SK-N-SH (cell line): ENCODE data around the gene PLD1. TPM values are rescaled to one million over a fixed set of nuclear protein-coding genes. Genes with fewer than 3 reads are reported as not detected.

Experiments used
- CTCF ChIA-PET: fragments of 300-600, 350-600 bp; formaldehyde crosslinking; extraction: SDS; loops from one replicate; lab custom pipeline; 2021; lab: Yijun Ruan, JAX
- POLR2A ChIA-PET: fragments of 350-600 bp; sonication (Branson Sonifier 250); formaldehyde crosslinking; extraction: SDS; loops from one replicate; lab custom pipeline; 2020; ENCODE audit warnings: antibody characterized with exemption, inconsistent platforms; lab: Yijun Ruan, JAX
- DNase-seq: peaks from one replicate; pipeline ENCODE4 v3.0.0; 2012
- H2AFZ ChIP-seq: fragments of 200-600 bp; sonication (generic); 2 replicates; pipeline ENCODE4 v1.8.1; 2016; ENCODE audit warnings: antibody characterized with exemption, mild to moderate bottlenecking, low read depth
- H3F3A ChIP-seq: fragments of 200-600 bp; sonication (generic); replicated peaks from 2 replicates; pipeline ENCODE3; 2016; ENCODE audit warnings: antibody characterized with exemption, mild to moderate bottlenecking; ENCODE audit not compliant: insufficient read depth
- H3K27ac ChIP-seq, 2 experiments: fragments of 200-500 bp in 1 of 2; fragments of 200-600 bp in 1 of 2; sonication (Bioruptor generic) in 1 of 2; sonication (generic), shearing (Covaris generic) in 1 of 2; 2 replicates each; pipeline versions ENCODE4 v1.5.1 to v1.6.1; 2014 to 2016; ENCODE audit warnings: low read depth in 2 of 2, inconsistent platforms in 1 of 2, low read length in 1 of 2, mild to moderate bottlenecking in 1 of 2, mixed read lengths in 1 of 2
- H3K27me3 ChIP-seq: fragments of 200-600 bp; sonication (generic), shearing (Covaris generic); 2 replicates; pipeline ENCODE4 v1.6.1; 2016; ENCODE audit warnings: mixed run types; ENCODE audit not compliant: insufficient read depth
- H3K36me3 ChIP-seq, 2 experiments: fragments of 200-500 bp in 1 of 2; fragments of 200-600 bp in 1 of 2; sonication (Bioruptor generic) in 1 of 2; sonication (generic) in 1 of 2; replicated peaks in 1 of 2; 2 replicates each; pipeline versions ENCODE3 to v1.5.1; 2014 to 2016; ENCODE audit warnings: low read length in 1 of 2, mild to moderate bottlenecking in 1 of 2; ENCODE audit not compliant: insufficient read depth in 2 of 2, control insufficient read depth in 1 of 2
- H3K4me1 ChIP-seq, 2 experiments: fragments of 200-500 bp in 1 of 2; fragments of 200-600 bp in 1 of 2; sonication (Bioruptor generic) in 1 of 2; sonication (generic), shearing (Covaris generic) in 1 of 2; 2 replicates each; pipeline versions ENCODE4 v1.5.1 to v1.6.1; 2014 to 2016; ENCODE audit warnings: low read depth in 1 of 2, low read length in 1 of 2, mixed run types in 1 of 2; ENCODE audit not compliant: insufficient read depth in 2 of 2, control insufficient read depth in 1 of 2
- H3K4me2 ChIP-seq: fragments of 200-600 bp; sonication (generic), shearing (Covaris generic); 2 replicates; pipeline ENCODE4 v1.6.1; 2017; ENCODE audit warnings: mixed run types
- H3K4me3 ChIP-seq, 2 experiments: fragments of 200-500 bp in 1 of 2; fragments of 200-600 bp in 1 of 2; sonication (Bioruptor generic) in 1 of 2; sonication (generic), shearing (Covaris generic) in 1 of 2; 2 replicates each; pipeline versions ENCODE4 v1.5.1 to v1.8.1; 2014 to 2016; ENCODE audit warnings: low read depth in 2 of 2, inconsistent platforms in 1 of 2, low read length in 1 of 2, mild to moderate bottlenecking in 1 of 2, mixed read lengths in 1 of 2, moderate library complexity in 1 of 2
- H3K79me2 ChIP-seq: fragments of 200-600 bp; sonication (generic); 2 replicates; pipeline ENCODE4 v1.8.1; 2017; ENCODE audit warnings: mild to moderate bottlenecking; ENCODE audit not compliant: insufficient read depth
- H3K9ac ChIP-seq: fragments of 200-600 bp; sonication (generic); 2 replicates; pipeline ENCODE4 v1.6.1; 2017; ENCODE audit warnings: mixed run types
- H3K9me2 ChIP-seq: fragments of 200-600 bp; sonication (generic); 2 replicates; pipeline ENCODE4 v1.6.1; 2017; ENCODE audit warnings: mixed run types
- H3K9me3 ChIP-seq: fragments of 200-600 bp; sonication (generic); 2 replicates; pipeline ENCODE4 v1.6.1; 2017; ENCODE audit warnings: mixed run types, mild to moderate bottlenecking, moderate library complexity
- H4K20me1 ChIP-seq: fragments of 200-600 bp; sonication (generic); 2 replicates; pipeline ENCODE4 v1.6.1; 2017; ENCODE audit warnings: mild to moderate bottlenecking, mixed run types; ENCODE audit not compliant: insufficient read depth
- CTCF ChIP-seq: fragments of 200-600 bp; sonication (generic); IDR thresholded peaks from 2 replicates; pipeline ENCODE4 v1.6.1; 2017; ENCODE audit warnings: antibody characterized with exemption, mild to moderate bottlenecking, moderate library complexity
- EP300 ChIP-seq, 2 experiments: IDR thresholded peaks; 2 replicates each; pipeline versions ENCODE4 v1.4.0 to v1.6.1; 2012; ENCODE audit warnings: borderline replicate concordance in 1 of 2, low read depth in 1 of 2, low read length in 1 of 2
- EZH2phosphoT487 ChIP-seq: fragments of 200-600 bp; sonication (generic); IDR thresholded peaks from 2 replicates; pipeline ENCODE4 v1.6.1; 2017; ENCODE audit warnings: low read depth, mixed run types, mild to moderate bottlenecking, antibody characterized with exemption, moderate library complexity, borderline replicate concordance
- FOSL2 ChIP-seq: IDR thresholded peaks from 2 replicates; pipeline ENCODE4 v1.4.0; 2012; ENCODE audit warnings: low read depth, mild to moderate bottlenecking, moderate library complexity, borderline replicate concordance
- GATA2 ChIP-seq: sonication (generic); formaldehyde crosslinking; IDR thresholded peaks from 2 replicates; pipeline ENCODE4 v1.5.0; 2020; ENCODE audit warnings: mild to moderate bottlenecking, missing genetic modification reagents
- JUND ChIP-seq: IDR thresholded peaks from 2 replicates; pipeline ENCODE4 v1.4.0; 2012
- MAX ChIP-seq: IDR thresholded peaks from 2 replicates; pipeline ENCODE4 v1.4.0; 2012; ENCODE audit warnings: low read depth
- MEF2A ChIP-seq: IDR thresholded peaks from 2 replicates; pipeline ENCODE4 v1.4.0; 2012; ENCODE audit warnings: low read depth, borderline replicate concordance
- MXI1 ChIP-seq: IDR thresholded peaks from 2 replicates; pipeline ENCODE4 v1.6.1; 2012; ENCODE audit warnings: mild to moderate bottlenecking, low read depth, low read length, improper control_type of control experiment
- NFIC ChIP-seq: IDR thresholded peaks from 2 replicates; pipeline ENCODE4 v1.4.0; 2012; ENCODE audit warnings: borderline replicate concordance
- PBX3 ChIP-seq: IDR thresholded peaks from 2 replicates; pipeline ENCODE4; 2012
- REST ChIP-seq: IDR thresholded peaks from 2 replicates; pipeline ENCODE4 v1.6.1; 2012; ENCODE audit warnings: mild to moderate bottlenecking, low read depth, low read length, moderate library complexity
- RFX5 ChIP-seq: IDR thresholded peaks from 2 replicates; pipeline ENCODE4 v1.6.1; 2012; ENCODE audit warnings: mild to moderate bottlenecking, improper control_type of control experiment, low read length
- SIN3A ChIP-seq: IDR thresholded peaks from 2 replicates; pipeline ENCODE4 v1.6.1; 2012; ENCODE audit warnings: low read depth, mild to moderate bottlenecking, low read length, moderate library complexity, borderline replicate concordance
- TAF1 ChIP-seq: IDR thresholded peaks from 2 replicates; pipeline ENCODE4 v1.6.1; 2012; ENCODE audit warnings: low read depth, mild to moderate bottlenecking, low read length, moderate library complexity, borderline replicate concordance
- TEAD4 ChIP-seq: IDR thresholded peaks from 2 replicates; pipeline ENCODE4 v1.4.0; 2012; ENCODE audit warnings: mild to moderate bottlenecking, borderline replicate concordance; ENCODE audit not compliant: insufficient read depth
- ZBTB33 ChIP-seq: IDR thresholded peaks from 2 replicates; pipeline ENCODE4 v1.4.0; 2012; ENCODE audit warnings: low read depth, borderline replicate concordance
- WGBS: methylation state at CpG from one replicate; pipeline ENCODE4 v1.1.6; 2017; ENCODE audit warnings: low lambda C conversion rate; 5-methylcytosine and 5-hydroxymethylcytosine counted together
- polyA plus RNA-seq, 3 experiments: library from polyadenylated mRNA; depleted of rRNA; stranded (reverse); fragments of >200 nt; gene quantifications; 2 replicates each; pipeline ENCODE4 v1.2.3, GENCODE V29; 2012

The PLD1 gene
- polyA plus RNA-seq, 1 of the 3 experiments (the other 2 are of a cell fraction), result 6.2 TPM

GRCh38 chr3:171841620-171842000 lies 31.3 kb upstream of the PLD1 start:
- H3K27me3 ChIP-seq, result no peaks in the 10 kb centered on the region
- H3K4me3 ChIP-seq, result no peak overlapping the region
- H3K4me2 ChIP-seq, result no peak overlapping the region
- WGBS, result 97% methylated on average over 1 of the region's 1 CpG
- H3K9me2 ChIP-seq, result no peaks in the 10 kb centered on the region
- TF ChIP-seq MAX (no peak), MEF2A (no peak), NFIC (no peak), TAF1 (no peak), REST (no peak), EP300 (IDR thresholded peaks at IDR 0.05; ENCODE audit: borderline replicate concordance in 1 of 2, low read depth in 1 of 2, low read length in 1 of 2) (no peak), FOSL2 (no peak), CTCF (no peak), GATA2 (CRISPR knock-in tag) (no peak), EZH2phosphoT487 (no peak), RFX5 (no peak), SIN3A (no peak), JUND (no peak), ZBTB33 (no peak), PBX3 (no peak), TEAD4 (no peak), MXI1 (no peak)
- ChIA-PET CTCF (interaction anchor here (1.0 to 1.2 kb wide), 2 partner anchors 31 to 491 kb away, joined by 3 read pairs; partner anchors contain the start of gene PLD1), POLR2A (no interaction called here)
- no peak overlapping the region for H3K9ac ChIP-seq
- no peak overlapping the region for H2AFZ ChIP-seq
- no peaks in the 10 kb centered on the region; a peak in 2 of 4 replicates for H3K4me1 ChIP-seq
- no peaks in the 10 kb centered on the region for H3K79me2 ChIP-seq
- no peaks in the 10 kb centered on the region for H4K20me1 ChIP-seq
- H3F3A ChIP-seq, result no peaks in the 10 kb centered on the region
- no peaks in the 10 kb centered on the region for H3K36me3 ChIP-seq
- H3K9me3 ChIP-seq, result no peaks in the 10 kb centered on the region
- DNase-seq, result no peak
- no peak overlapping the region for H3K27ac ChIP-seq
